HG02943 (cell line): ENCODE data around the gene G3BP1.
"Not testable (repeated sequence)": the region's sequence is repeated elsewhere in the genome, so short reads cannot be mapped to it uniquely, and the experiment has no call there.

Experiments
- ATAC-seq: cut with Tn5 transposase; IDR thresholded peaks from one replicate; pipeline ENCODE4 v1.9.1; 2021; ENCODE audit warnings: mild to moderate bottlenecking, low read depth, moderate library complexity; ENCODE audit not compliant: unreplicated experiment

The G3BP1 gene

GRCh38 chr5:151771259-151772028 lies at the start of gene G3BP1:
G3BP1 (plus strand) TSS chr5:151771954; CDS start chr5:151786621, 14,667 bp downstream.
- peak; percentile 83 for ATAC-seq

GRCh38 chr5:151722546-151722945 lies 49.2 kb upstream of the G3BP1 start:
- no peak for ATAC-seq

GRCh38 chr5:151724360-151724759 lies 47.4 kb upstream of the G3BP1 start:
- ATAC-seq: no peak

GRCh38 chr5:151729597-151729996 lies 42.2 kb upstream of the G3BP1 start:
- not testable (repeated sequence) for ATAC-seq

GRCh38 chr5:151730381-151730780 lies 41.4 kb upstream of the G3BP1 start:
- no peak for ATAC-seq

- ATAC-seq: no peak
Observed at GRCh38 chr5:151733358-151734063, 38.2 kb upstream of the G3BP1 start.

- ATAC-seq: no peak
Observed at GRCh38 chr5:151734064-151734408, 37.7 kb upstream of the G3BP1 start.

- ATAC-seq: no peak
Observed at GRCh38 chr5:151735646-151736045, 36.1 kb upstream of the G3BP1 start.

GRCh38 chr5:151737431-151737830 lies 34.3 kb upstream of the G3BP1 start:
- ATAC-seq: no peak

GRCh38 chr5:151738125-151738848 lies 33.5 kb upstream of the G3BP1 start:
- ATAC-seq: no peak

GRCh38 chr5:151739395-151739794 lies 32.4 kb upstream of the G3BP1 start:
- no peak for ATAC-seq

- ATAC-seq: no peak
Observed at GRCh38 chr5:151739939-151740335, 31.8 kb upstream of the G3BP1 start.

- ATAC-seq: no peak
Observed at GRCh38 chr5:151740336-151740942, 31.3 kb upstream of the G3BP1 start.

- no peak for ATAC-seq
Observed at GRCh38 chr5:151740958-151741373, 30.8 kb upstream of the G3BP1 start.

- ATAC-seq: no peak
Observed at GRCh38 chr5:151741678-151742423, 29.9 kb upstream of the G3BP1 start.

GRCh38 chr5:151742870-151743294 lies 28.9 kb upstream of the G3BP1 start:
- no peak for ATAC-seq

- no peak for ATAC-seq
Observed at GRCh38 chr5:151743530-151743929, 28.2 kb upstream of the G3BP1 start.

- peak; percentile 52 for ATAC-seq
Observed at GRCh38 chr5:151745071-151745705, 26.6 kb upstream of the G3BP1 start.

GRCh38 chr5:151750121-151750520 lies 21.6 kb upstream of the G3BP1 start:
- ATAC-seq: no peak

- ATAC-seq: no peak
Observed at GRCh38 chr5:151751091-151751490, 20.7 kb upstream of the G3BP1 start.
